ENCODE results near the gene IREB2.
"Not testable (repeated sequence)": the region's sequence is repeated elsewhere in the genome, so short reads cannot be mapped to it uniquely, and the experiment has no call there.

The IREB2 gene

GRCh38 chr15:78407608-78408354, 30.2 kb upstream of the IREB2 start:
- FAIRE-seq: no peak

DNA sequence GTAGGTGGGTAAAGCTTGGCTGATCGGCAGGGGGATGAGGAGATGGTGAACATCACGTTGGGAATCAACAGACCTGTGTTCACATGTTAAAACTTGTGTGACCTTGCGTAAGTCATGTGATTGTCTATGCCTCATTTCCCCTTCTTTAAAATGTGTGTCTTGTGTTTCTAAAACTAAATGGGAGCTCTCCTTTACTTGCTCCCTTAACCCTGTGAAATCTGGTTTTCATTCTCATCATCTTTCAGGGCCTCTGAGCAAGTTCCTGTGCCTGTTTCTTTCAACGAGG, 29.7 kb upstream of the IREB2 start:
- FAIRE-seq: no peak

DNA sequence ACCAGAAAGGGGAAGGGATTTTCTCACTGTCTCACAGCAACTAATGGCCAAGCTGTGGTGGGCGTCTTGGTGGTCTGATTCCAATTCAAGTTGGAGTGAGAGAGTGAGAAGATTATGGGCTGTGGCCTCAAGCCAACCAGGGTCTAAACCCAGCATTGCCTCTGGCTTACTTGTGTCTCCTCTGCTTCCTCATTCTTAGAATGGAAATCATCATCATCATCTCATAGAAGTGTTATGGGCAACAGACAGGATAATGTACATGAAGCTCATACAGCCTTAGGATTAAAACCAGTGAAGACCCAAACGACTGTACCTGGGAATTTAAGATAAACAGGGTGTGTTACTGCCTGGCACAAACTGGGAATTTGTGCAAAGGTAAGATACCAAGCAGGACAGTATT, 29.1 kb upstream of the IREB2 start:
- no peak for FAIRE-seq

- no peak for FAIRE-seq
Measured at GRCh38 chr15:78411061-78411460, 27.0 kb upstream of the IREB2 start.

GRCh38 chr15:78414621-78415250, 23.3 kb upstream of the IREB2 start:
- no peak for FAIRE-seq

GRCh38 chr15:78415284-78415683, 22.7 kb upstream of the IREB2 start:
- FAIRE-seq: peak; percentile 21

DNA sequence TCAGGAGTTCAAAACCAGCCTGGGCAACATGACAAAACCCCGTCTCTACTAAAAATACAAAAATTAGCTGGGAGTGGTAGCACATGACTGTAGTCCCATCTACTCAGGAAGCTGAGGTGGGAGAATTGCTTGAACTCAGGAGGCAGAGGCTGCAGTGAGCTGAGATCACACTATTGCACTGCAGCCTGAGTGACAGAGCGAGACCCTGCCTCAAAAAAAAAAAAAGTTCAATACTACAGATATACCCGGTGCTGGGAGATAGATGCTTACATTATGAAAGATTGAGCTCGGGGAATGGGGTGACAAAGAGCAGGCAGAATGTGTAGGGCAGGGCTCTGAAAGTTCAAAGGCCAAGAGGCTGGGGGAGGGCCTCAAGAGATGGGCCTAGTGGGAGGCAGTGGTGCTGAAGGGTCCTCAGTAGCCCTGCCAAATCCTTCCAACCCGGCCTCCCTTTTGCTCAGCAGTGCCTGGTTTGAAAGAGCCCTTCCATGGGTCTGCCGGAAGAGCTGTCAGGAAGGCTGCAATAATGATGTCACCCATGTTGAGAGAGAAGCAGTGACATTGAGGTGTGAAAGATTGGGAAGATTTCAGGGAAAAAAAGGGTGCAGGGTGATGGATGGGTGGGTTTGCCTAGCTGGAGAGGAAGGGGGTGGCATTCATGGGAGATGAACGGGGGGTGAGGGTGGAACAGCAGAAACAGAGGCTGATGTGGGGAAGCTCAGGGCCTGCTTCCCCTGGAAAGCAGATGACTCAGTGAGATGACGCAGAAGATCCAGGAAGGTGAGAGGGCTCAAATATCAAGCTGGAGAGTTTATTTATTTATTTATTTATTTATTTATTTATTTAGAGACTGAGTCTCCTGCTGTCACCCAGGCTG, 20.0 kb upstream of the IREB2 start:
- FAIRE-seq: no peak

DNA sequence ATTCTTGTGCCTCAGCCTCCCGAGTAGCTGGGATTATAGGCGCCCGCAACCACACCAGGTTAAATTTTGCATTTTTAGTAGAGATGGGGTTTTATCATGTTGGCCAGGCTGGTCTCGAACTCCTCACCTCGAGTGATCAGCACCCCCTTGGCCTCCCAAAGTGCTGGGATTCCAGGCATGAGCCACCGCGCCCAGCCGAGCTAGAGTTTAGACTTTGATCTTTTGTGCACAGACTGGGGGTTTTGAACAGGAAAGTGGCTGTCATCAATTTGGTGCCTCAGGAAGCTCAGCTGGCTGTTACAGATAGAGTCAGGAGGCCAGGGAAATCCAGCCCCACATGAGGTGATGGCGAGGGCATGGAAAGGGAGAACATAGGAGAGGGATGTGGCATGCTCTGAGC, 19.3 kb upstream of the IREB2 start:
- FAIRE-seq: no peak

- FAIRE-seq: no peak
Measured at GRCh38 chr15:78419367-78419766, 18.6 kb upstream of the IREB2 start.

- no peak for FAIRE-seq
Measured at GRCh38 chr15:78420220-78420619, 17.8 kb upstream of the IREB2 start.

DNA sequence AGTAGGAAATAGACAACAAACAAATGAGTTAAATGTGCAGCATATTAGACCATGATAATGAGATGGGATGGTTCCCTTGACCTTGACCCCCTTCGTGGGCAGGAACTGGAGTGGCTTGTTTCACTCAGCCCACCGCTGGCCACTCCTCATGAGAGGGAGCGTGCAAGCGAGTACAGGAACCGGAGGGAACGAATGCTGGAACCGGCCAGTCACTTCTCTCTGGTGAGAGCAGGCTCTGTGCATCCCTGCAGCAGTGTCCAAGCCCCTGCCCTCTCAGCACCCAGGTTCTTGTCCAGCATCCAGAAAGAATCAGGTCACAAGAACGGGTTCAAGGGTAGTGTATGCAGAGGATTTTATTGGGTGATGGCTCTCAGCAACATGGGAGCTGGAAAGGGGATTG, 17.2 kb upstream of the IREB2 start:
- FAIRE-seq: no peak

GRCh38 chr15:78421238-78421965, 16.6 kb upstream of the IREB2 start:
- FAIRE-seq: no peak

DNA sequence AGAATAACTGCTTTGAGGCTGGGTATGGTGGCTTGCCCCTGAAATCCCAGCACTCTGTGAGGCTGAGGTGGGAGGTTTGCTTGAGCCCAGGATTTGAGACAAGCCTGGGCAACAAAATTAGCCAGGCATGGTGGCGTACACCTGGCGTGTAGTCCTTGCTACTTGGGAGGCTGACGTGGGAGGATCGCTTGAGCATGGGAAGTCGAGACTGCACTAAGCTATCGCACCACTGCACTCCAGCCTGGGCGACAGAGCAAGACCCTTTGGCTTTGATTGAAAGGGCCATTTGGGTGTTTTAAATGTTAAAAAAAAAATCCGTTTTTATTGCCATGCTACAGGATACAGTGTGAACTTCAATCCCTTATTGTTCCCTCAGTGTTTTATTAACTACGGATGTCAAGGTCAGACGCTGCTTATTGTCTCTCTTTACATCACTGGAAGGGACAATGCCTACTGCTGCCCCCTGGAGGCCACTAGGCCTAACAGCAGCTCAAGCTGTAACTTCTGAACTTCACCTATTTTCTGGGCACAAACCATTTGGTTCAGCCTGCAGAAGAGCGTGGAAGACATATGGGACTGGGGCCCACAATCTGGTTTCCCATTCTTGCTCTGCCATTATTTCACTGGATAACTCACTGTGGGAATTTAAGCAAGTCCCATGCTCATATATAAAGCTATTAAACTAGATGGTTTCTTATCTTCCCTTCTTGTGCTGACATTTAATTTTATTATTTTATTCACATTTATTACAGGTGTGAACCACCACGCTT, 15.3 kb upstream of the IREB2 start:
- FAIRE-seq: no peak

GRCh38 chr15:78424673-78425072, 13.3 kb upstream of the IREB2 start:
- FAIRE-seq: no peak

- FAIRE-seq: no peak
Measured at GRCh38 chr15:78425643-78426042, 12.4 kb upstream of the IREB2 start.

GRCh38 chr15:78426300-78426699, 11.7 kb upstream of the IREB2 start:
- FAIRE-seq: no peak

DNA sequence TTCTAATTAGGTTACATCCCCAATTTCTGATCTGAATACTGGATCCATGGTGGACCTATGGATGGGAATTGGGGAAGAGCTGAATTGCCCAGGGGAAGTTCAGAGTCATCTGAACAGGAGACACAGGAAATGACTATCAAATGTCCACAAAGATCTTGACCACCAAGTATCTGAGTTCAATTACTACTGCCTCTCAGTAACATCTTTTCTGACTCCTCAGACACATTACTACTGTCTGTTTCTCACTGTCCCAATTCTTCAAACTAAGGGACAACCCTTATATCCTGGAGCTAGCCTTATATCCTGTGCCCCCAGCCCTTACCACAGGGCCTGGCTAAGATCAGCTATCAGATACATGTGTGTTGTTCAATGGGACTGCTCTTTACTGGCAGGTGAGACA, 10.1 kb upstream of the IREB2 start:
- FAIRE-seq: no peak

DNA sequence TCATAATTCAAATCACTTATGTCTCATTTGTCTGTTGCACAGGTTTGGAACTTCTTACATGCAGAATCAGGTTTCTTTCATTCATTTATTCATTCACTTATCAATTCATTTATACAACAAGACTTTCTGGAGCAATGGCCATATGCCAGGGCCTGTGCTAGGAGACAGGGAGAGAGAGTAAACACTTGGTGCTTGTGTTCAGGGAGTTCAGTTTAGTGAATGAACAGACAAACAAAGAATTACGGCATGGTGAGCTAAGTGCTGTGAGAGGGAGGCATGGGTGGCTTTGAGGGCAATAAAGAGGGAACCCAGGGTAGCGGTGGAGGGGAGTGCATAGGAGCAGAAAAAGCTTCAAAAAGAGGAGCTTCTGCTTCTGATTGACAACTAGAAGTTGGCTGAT, 8.5 kb upstream of the IREB2 start:
- peak; percentile 95 for FAIRE-seq

- FAIRE-seq: no peak
Measured at GRCh38 chr15:78431955-78432354, 6.1 kb upstream of the IREB2 start.

DNA sequence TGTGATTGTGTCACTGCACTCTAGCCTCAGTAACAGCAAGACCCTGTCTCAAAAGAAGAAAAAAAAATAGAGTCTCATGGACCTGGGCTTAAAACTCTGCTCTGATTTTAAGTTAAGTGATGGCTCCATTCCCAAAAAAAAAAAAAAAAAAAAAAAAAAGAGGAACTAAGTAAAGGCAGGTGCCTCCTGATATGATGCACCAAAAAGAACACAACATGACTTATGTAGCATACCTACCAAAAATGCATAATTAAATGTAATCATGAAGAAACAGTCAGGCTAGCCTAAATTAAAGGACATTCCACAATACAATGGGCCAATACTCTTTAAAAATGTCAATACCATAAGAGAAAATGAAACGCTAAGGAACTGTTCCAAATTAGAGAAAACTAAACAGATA, 5.4 kb upstream of the IREB2 start:
- FAIRE-seq: no peak

GRCh38 chr15:78434134-78434533, 3.9 kb upstream of the IREB2 start:
- FAIRE-seq: no peak

DNA sequence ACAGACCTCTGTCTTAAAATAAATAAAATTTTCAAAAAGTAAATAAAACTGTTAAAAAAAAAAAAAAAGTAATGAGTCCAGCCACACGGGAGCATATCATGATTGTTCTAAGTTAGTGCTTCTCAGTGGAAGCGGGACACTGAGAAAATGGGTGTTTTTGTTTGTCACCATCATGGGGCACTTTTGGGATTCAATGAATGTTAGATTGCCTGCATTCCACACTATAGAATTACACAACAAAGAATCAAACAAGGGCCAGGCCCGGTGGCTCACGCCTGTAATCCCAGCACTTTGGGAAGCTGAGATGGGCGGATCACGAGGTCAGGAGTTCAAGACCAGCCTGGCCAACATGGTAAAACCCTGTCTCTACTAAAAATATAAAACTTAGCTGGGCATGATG, 3.3 kb upstream of the IREB2 start:
- not testable (repeated sequence) for FAIRE-seq

Data from islet of Langerhans (tissue), 1 donor.